GM19397 (cell line): ENCODE data around the gene NRG2.

Experiments
- ATAC-seq: cut with Tn5 transposase; IDR thresholded peaks from one replicate; pipeline ENCODE4 v1.9.1; 2021; ENCODE audit warnings: mild to moderate bottlenecking, moderate library complexity; ENCODE audit not compliant: unreplicated experiment

The NRG2 gene

DNA sequence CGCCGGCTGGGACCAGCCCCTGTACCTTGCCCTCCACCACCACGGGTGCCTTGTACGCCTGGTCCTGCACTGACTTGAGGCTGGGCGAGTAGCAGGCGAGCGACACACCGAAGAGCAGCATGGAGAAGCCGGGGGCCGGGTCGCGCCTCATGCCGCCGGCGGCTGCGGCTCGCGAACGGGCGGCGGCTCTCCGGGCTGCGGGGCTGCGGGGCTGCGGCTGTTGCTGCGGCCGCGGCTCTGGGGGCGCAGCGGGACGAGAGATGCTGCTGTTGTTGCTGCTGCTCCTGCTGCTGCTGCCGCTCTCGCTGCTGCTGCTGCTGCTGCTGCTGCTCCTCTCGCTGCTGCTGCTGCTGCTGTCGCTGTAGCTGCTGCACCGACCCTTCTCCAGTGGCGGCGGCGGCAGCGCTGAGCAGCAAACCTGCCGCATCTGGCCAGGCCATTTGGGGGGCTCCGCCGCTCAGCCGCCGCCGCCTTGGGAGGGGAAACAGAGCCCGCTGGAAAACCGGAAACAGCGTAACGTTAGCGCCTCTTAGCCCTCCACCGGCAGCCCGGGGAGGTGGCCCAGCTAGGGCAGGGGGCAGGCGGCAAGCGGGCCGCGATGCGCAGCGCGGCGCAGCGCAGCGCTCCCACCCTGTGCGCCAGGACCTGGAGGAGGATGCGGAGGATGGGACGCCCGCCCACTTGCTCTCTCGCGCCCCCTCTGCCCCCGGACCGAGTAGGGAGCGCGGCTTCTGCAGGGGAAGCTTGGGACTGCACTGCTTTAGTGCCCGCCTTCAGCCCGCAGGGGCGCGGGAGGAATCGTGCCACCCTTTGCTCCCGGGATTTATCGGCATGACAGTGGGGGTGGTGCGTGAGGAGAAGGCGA, at the start of gene NRG2:
NRG2 (minus strand) TSS at position 657 of the 865 bp plus-strand sequence.
- ATAC-seq, result peak; percentile 64

DNA sequence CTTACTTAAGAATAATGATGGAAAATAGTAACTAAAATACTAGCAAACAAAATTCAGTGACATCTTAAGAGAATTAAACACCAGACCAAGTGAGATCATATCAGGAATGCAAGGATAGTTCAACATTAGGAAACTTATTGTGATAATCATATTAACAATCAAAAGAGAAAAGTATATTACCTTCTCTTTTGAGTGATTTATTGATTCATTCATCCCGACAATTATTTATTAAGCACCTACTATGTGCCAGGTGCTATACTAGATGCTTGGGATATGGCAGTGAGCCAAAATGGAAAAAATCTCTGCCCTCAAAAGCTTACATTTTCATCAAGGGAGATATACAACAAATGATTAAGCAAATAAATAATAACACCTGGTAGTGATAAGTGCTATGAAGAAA, 47.2 kb upstream of the NRG2 start:
- ATAC-seq, result no peak

DNA sequence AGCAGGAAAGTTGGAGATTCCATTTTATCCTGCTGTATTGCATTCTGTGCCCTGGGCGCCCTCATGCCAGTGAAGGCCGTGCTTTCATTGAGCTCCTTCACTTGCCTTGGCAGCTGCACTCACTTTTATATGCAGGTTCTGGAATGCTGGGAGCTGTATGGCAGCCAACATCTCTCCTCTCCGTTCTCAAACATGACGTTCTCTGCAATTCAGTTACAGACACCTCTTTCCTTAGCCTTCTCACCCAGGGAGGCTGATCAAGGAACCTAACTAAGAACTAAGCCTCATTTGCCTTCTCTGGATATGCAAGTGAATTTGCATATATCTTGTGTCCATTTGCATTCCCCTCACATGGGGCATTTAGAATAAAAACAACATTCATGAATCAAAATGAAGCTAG, 41.4 kb upstream of the NRG2 start:
- ATAC-seq, result no peak

DNA sequence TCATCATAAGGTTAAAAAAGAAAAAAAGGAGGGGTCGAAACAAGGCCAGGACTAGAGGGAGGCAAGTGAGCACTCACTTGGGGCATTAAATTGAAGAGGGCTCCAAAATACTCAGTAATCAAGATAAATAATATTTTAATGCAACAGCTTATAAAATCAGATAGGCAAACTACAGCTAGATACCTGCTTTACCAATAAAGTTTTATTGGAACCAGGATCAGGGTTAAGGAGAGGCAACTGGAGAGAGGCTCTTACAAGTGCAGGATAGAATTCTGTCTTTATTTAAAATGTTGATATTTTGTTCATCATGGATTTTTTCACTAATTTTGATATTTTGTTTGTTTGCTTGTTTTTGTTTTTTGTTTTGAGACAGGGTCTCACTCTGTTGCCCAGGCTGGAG, 40.6 kb upstream of the NRG2 start:
- ATAC-seq, result no peak

DNA sequence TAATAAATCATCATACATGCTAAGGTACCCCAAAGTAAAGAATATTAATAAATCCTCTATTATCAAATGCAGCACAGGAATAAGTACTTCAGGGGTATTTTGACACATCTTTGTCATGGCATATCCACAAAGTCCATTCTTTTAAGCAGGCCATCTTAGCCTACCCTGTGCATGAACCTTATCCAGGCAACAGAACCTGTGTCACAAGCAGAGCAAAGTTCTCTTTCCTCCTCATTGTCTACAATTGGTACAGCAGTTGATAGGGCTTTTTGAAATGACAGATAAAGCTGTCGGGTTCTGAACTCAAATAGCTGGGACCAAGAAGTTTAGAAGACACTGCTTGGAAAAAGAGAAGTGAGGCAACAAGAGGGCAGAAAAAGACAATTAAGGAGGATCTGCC, 40.0 kb upstream of the NRG2 start:
- no peak for ATAC-seq

DNA sequence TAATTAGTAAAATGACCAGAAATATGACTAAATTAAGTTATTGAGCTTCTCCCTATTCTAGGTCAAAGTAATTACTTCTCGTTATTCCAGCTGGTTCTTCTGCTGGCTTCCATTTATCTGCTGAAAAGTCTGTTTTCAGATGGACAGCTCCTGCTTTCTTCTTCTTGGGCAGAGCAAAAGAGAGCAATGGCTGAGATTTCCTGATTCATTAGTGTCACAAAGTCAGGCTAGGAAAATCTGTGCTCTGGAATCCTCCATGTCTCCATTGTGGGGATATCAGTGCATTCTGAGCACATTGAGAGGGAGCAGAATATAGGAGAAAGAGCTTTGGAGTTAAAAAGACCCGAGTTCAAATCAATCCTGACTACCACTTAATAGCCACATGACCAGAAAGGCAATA, 33.7 kb upstream of the NRG2 start:
- ATAC-seq, result no peak

DNA sequence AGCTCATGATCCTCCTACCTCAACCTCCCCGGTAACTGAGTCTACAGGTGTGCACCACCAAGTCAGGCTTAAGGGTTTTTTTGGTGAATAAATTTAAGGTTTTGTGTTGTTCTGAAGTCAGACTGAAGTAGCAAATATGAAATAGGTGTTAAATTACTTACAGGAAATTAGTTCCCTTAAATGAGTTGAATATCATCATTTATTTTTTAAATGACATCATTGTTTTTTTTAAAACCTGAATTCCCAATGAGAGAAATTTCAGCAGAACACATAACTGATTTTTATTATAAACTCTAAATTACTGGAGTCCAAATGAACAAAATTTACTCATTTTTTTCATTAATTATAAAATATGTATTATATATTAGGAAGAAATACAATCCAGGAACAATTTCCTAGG, 33.0 kb upstream of the NRG2 start:
- ATAC-seq, result no peak

DNA sequence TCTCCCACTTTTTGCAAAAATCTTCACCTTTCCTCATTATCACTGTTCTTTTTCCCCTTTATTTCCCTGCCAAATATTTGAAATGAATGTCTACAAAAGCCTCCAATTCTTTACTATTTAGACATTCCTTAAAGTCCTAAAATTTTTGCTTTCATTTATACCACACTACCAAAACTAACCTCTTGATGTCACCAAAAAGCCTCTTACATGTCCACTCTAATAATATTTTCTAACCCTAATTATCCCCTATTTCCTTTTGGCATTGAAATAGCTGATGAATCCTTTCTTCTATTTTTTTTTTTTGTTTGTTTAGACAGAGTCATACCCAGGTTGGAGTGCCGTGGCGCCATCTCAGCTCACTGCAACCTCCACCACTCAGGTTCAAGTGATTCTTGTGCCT, 32.3 kb upstream of the NRG2 start:
- no peak for ATAC-seq

DNA sequence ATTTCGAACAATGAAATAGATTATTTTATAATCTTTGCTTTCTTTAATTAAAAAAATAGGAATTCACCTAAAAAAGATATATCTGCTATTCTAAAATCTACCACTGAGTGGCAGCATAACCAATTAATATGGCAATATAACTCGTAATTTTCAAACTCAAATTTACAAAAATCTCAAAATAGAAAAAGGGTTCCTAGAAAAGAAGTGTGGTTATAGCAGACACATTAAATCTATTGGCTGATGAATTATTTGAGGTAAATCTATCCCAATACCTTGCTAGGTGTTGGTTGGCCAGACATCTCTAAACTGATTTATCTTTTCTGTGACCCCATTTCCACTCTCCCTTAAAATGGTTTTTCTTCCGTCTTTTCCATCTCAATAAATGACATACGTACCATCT, 30.2 kb upstream of the NRG2 start:
- no peak for ATAC-seq

DNA sequence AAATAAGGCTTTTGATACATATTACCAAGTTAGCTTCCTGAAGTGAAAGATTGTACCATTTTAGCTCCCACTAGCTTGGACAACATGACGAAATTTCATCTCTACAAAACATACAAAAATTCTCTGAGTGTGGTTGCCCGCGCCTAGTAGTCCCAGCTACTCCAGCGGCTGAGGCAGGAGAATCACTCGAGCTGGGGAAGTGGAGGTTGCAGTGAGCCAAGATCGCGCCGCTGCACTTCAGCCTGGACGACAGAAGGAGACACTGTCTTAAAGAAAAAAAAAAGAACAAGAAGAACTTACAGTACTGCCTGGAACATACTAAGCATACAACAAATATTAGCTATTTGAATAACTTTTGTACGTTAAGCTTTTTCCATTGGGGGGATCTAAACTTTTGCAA, 29.7 kb upstream of the NRG2 start:
- ATAC-seq, result no peak

DNA sequence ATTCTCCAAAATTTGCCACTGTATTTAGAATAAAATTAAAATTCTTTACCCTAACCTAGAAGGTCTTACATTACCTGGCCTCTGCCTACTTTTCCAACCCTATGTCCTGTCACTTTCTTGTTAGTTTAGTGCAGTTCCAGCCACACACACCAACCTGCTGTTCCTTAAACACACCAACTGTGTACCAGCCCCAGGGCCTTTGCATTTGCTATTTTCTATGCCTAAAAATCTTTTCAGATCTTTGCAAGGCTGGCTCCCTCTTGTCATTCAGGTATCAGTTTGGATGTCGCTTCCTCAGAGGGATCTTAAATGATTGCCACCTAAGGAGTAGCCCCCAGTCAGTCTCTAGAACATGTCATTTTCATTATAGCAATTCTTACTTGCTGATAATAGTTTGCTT, 17.7 kb upstream of the NRG2 start:
- no peak for ATAC-seq

DNA sequence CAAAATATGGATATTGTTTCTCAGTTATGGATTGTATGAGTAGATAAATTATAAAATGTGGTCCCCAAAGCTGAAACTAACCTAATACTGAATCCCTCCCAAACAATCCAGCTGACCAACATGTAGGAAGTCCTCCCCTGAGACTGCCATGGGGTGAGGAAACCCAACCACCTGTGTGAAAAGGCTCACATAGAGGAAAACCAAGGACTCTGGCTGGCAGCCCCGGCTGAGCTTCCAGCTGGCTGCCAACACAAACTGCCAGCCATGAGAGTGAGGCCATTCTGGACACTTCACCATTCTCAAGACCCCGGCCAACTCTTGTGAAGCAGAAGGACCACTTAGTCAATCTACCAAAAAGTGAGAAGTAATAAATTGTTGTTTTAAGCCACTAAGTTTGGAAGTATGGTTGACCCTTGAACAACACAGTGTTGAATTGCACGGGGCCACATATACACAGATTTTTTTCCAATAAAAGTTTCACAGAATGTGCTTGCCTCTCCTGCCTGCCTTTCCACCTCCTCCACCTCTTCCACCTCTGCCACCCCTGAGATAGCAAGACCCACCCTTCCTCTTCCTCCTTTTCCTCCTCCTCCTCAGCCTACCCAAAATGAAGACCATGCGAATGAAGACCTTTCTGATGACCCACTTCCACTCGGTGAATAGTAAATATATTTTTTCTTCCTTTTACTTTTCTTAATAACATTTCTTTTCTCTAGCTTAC, 15.3 kb upstream of the NRG2 start:
- ATAC-seq, result no peak

DNA sequence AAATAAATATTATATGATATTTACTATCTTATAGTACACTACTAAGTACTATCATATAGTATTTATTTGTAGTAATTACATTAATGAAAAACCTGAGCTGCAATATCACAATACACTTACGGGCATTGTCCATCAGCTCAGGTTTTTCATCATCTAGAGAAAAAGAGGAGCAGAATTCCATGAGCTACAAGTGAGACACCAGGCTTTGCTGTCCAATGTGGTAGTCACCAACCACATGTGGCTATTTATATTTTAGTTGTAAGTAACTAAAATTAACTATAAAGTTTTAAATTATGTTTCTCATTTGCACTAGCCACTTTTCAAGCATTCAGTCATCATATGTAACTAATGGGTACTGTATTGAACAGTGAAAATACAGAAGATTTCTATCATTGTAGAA, 13.8 kb upstream of the NRG2 start:
- ATAC-seq, result no peak

DNA sequence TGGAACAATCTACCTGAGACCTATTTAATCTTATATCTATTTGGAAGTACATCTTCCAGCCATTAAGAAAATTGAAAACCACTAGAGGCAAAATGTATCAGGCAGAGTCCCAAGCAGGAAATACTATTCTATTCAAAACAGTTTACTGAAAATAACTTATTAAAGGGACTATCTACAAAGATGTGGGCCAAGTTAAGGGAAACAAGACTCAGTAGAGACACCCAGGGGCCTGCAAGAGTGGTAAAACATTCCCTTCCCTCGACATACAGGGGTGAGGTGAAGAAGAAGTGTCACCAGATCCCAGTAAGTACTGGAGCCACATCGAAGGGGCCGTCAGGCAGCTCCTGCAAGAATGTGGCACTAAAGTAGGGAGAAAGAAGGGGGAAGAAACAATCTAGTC, 12.1 kb upstream of the NRG2 start:
- ATAC-seq, result no peak

DNA sequence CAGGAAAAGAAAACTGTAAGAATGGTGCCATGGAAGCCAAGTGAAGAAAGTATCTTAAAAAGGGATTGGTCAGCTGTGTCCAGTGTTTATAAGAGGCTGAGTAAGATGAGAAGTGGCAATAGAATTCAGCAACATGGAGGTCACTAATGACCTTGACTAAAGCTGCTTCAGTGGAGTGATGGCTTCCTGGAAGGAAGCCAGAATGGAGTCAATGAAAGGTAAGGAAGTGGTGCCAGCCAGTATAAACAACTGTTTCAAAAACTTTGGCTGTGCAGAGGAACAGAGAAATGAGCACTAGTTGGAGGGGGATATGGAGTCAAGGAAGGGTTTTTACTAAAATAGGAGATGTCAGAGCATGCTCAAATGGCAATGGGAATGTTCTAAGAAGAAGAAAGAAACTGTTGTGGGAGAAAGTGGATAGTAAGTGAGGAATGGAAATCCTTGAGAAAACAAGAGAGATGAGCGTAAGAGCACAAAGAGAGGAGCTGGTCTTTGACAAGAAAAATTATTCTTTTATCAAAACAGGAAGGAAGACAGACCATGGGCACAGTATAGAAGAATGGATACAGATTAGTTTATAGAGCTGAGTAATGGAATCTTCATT, 11.1 kb upstream of the NRG2 start:
- no peak for ATAC-seq

DNA sequence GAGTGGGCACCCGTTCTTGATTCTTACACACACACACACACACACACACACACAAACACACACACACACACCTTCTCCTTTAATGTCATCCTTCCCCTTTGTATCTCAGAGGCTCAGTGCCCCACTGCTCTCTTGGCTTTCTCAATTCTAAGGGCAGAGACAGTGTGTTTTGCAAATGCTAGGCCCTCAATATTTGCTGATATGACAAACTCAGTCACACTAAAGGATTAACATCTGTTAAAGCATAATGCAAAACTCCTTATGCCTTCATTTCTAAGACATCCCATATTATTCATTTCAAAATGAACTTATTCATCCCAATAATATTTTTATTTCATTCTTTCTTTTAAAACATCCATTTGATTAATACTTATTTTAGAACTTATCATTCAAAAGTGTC, 8.9 kb upstream of the NRG2 start:
- no peak for ATAC-seq

DNA sequence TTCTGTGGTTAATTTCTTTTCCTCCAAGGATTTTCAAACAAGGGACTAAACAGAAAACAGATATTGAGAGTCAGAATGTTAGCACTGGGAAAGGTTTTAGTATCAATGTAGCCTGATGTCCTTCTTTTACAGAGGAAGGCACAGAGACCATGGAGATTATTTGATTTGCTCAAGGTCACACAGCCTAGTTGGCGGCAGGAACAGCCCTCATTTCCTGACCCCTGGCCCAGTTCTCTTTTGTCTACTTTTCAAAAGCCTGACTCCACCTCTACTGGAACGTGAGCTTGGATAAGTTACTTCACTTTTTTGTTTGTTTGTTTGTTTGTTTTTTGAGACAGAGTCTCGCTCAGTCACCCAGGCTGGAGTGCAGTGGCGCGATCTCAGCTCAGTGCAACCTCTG, 6.6 kb upstream of the NRG2 start:
- no peak for ATAC-seq

DNA sequence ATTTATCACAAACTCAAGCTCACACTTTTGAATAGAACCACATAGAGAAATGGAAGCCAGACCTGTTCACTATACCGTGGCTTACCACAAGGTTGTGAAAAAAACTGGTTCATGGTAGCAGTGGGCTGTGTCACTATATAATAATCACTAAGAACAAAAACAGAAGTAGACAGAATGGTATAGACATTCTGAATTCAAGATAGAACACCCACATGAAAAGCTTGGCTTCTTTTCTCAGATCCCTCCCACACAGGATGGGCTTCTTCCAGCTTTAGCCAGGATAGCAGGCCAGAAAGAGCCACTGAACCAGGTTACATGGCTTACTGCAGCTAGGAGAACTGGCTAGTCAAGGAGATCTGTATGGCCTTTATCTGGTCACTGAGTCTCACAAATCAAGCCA, 6.1 kb upstream of the NRG2 start:
- ATAC-seq, result no peak

DNA sequence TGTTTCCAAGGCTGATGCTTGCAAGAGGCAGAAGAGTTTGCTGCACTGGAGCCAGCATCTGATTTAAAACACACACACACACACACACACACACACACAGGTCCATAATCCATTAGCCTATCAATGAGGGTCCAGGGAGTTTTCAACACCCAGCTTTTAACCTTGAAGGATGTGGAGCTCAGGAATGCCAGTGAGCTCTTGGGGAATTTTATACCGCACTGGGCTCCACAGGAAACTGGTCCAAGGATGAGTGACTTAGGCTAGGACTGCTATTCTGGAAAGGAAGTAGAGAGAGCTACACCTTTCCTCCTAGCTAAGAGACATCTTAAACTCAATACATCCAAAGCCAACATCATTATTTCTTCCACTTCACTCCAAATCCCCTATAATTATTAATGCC, 942 bp upstream of the NRG2 start:
- no peak for ATAC-seq

DNA sequence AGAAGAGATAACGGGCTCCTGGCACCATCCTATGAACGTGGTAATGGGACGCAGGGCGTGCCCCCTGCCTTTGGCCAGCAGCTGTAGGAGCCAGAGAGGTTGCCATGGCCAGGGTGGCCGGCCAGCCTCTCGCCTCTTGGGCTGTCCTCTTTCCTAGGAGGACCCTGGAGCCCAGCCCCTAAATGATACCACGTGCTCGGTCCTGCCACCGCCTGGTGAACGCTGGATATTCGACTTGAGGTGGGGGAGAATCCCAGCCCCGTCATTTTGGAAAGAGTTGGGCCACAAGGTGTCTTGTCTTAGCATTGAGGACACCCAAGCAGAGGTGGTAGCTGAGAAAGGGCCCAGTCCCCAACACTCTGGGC, 391 bp upstream of the NRG2 start:
- ATAC-seq, result peak; percentile 10

DNA sequence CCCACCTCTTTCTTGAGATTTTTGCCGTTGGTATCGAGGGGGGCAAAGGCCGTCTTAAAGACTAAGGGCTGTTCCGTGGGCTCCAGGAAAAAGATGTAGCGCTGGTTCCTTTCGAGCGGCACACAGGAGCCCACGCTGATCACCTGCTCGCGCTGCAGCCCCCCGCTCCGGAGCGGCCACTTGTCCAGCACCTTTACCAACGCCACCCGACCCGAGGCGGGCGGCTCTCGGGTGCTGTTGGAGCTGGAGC, 781 bp downstream of the NRG2 start:
- no peak for ATAC-seq
